H1 (cell line): ENCODE results near the gene SPOCK1. TPM values are rescaled to one million over a fixed set of nuclear protein-coding genes. Genes with fewer than 3 reads are reported as not detected.

Source experiments
- CTCF ChIA-PET: fragments of 300-600 bp; sonication (Branson Sonifier 250); formaldehyde crosslinking; loops from one replicate; lab custom pipeline; 2021; ENCODE audit not compliant: partially characterized antibody; lab: Charles Lee
- POLR2A ChIA-PET: fragments of 300-600 bp; sonication (Branson Sonifier 250); formaldehyde crosslinking; loops from one replicate; lab custom pipeline; 2021; ENCODE audit warnings: inconsistent platforms; ENCODE audit not compliant: partially characterized antibody; lab: Charles Lee
- DNase-seq, 2 experiments: peaks; one replicate each; pipeline versions ENCODE4 v3.0.0 to v3.0.0-alpha.2; 2010 to 2022; ENCODE audit warnings: low spot score in 2 of 2, low read depth in 1 of 2, mixed read lengths in 1 of 2
- FAIRE-seq: peaks from 2 replicates; lab custom pipeline; 2011; peaks lifted over from hg19 to GRCh38; lab: Jason Lieb, UNC
- H2AFZ ChIP-seq: 2 replicates; pipeline ENCODE4 v1.8.1; 2012; ENCODE audit warnings: low read length, inconsistent platforms
- H2AK5ac ChIP-seq: 2 replicates; pipeline ENCODE4 v1.6.1; 2013; ENCODE audit warnings: low read depth, low read length
- H2BK120ac ChIP-seq: replicated peaks from 2 replicates; pipeline ENCODE3; 2013; ENCODE audit warnings: low read depth, low read length, inconsistent platforms
- H2BK12ac ChIP-seq: 2 replicates; pipeline ENCODE4 v1.6.1; 2013; ENCODE audit warnings: low read depth, low read length
- H2BK15ac ChIP-seq: 2 replicates; pipeline ENCODE4 v1.6.1; 2013; ENCODE audit warnings: low read length
- H2BK20ac ChIP-seq: 2 replicates; pipeline ENCODE4 v1.6.1; 2013; ENCODE audit warnings: low read length
- H2BK5ac ChIP-seq: 2 replicates; pipeline ENCODE4 v1.6.1; 2013; ENCODE audit warnings: low read depth, low read length
- H3K14ac ChIP-seq: 2 replicates; pipeline ENCODE4 v1.6.1; 2013; ENCODE audit warnings: inconsistent platforms; ENCODE audit not compliant: insufficient read length
- H3K18ac ChIP-seq: 2 replicates; pipeline ENCODE4 v1.6.1; 2013; ENCODE audit warnings: low read length; ENCODE audit errors: extremely low read depth
- H3K23ac ChIP-seq: 2 replicates; pipeline ENCODE4 v1.6.1; 2013; ENCODE audit warnings: inconsistent platforms; ENCODE audit not compliant: insufficient read length
- H3K23me2 ChIP-seq: 2 replicates; pipeline ENCODE4 v1.6.1; 2013; ENCODE audit warnings: low read depth, low read length
- H3K27ac ChIP-seq: 2 replicates; pipeline ENCODE4 v1.6.1; 2011; ENCODE audit warnings: low read depth, low read length, inconsistent platforms
- H3K27me3 ChIP-seq, 4 experiments: replicated peaks in 1 of 4; 1 replicate in 1 of 4; 2 replicates in 3 of 4; pipeline versions ENCODE4 v1.6.1 to v1.8.1; 2011 to 2013; ENCODE audit warnings: low read length in 3 of 4, mild to moderate bottlenecking in 3 of 4, inconsistent platforms in 2 of 4, mixed read lengths in 2 of 4, moderate library complexity in 1 of 4; ENCODE audit not compliant: control insufficient read depth in 3 of 4, insufficient read depth in 3 of 4; ENCODE audit errors: extremely low read depth in 1 of 4
- H3K36me3 ChIP-seq, 4 experiments: 2 replicates each; pipeline versions ENCODE4 v1.6.1 to v1.8.1; 2011 to 2013; ENCODE audit warnings: mild to moderate bottlenecking in 4 of 4, low read length in 3 of 4, moderate library complexity in 2 of 4, control low read depth in 1 of 4, inconsistent platforms in 1 of 4; ENCODE audit not compliant: insufficient read depth in 4 of 4, control insufficient read depth in 2 of 4
- H3K4ac ChIP-seq: replicated peaks from 2 replicates; pipeline ENCODE3; 2013; ENCODE audit warnings: low read length, low read depth, mixed read lengths, inconsistent platforms; ENCODE audit not compliant: insufficient read length
- H3K4me1 ChIP-seq, 4 experiments: replicated peaks in 1 of 4; 1 replicate in 1 of 4; 2 replicates in 3 of 4; pipeline versions ENCODE4 v1.6.1 to v1.8.1; 2011 to 2013; ENCODE audit warnings: low read length in 3 of 4, inconsistent platforms in 2 of 4, mixed read lengths in 1 of 4; ENCODE audit not compliant: insufficient read depth in 4 of 4, control insufficient read depth in 3 of 4
- H3K4me2 ChIP-seq, 2 experiments: 2 replicates each; pipeline versions ENCODE4 v1.6.1 to v1.8.1; 2011 to 2013; ENCODE audit warnings: low read depth in 2 of 2, low read length in 2 of 2, control low read depth in 1 of 2, inconsistent platforms in 1 of 2, mild to moderate bottlenecking in 1 of 2; ENCODE audit not compliant: insufficient read depth in 1 of 2
- H3K4me3 ChIP-seq, 4 experiments: fragments of 200-600, 300-600 bp in 1 of 4; sonication (generic), shearing (Covaris generic), sonication (Bioruptor Twin) in 1 of 4; 2 replicates each; pipeline versions ENCODE4 v1.5.1 to v1.8.1; 2011 to 2016; ENCODE audit warnings: low read length in 4 of 4, low read depth in 3 of 4, control low read depth in 2 of 4, inconsistent platforms in 2 of 4, mild to moderate bottlenecking in 2 of 4, mixed read lengths in 1 of 4, moderate library complexity in 1 of 4; ENCODE audit not compliant: insufficient read depth in 2 of 4; ENCODE audit errors: extremely low read depth in 1 of 4
- H3K56ac ChIP-seq: replicated peaks from 2 replicates; pipeline ENCODE3; 2013; ENCODE audit warnings: low read depth, mild to moderate bottlenecking, mixed read lengths, low read length, inconsistent platforms; ENCODE audit not compliant: insufficient read length
- H3K79me1 ChIP-seq: 2 replicates; pipeline ENCODE4 v1.6.1; 2013; ENCODE audit warnings: low read depth, low read length, control low read depth
- H3K79me2 ChIP-seq, 2 experiments: 2 replicates each; pipeline versions ENCODE4 v1.6.1 to v1.8.1; 2012 to 2013; ENCODE audit warnings: low read length in 2 of 2, mild to moderate bottlenecking in 2 of 2, inconsistent platforms in 1 of 2; ENCODE audit not compliant: insufficient read depth in 2 of 2, control insufficient read depth in 1 of 2
- H3K9ac ChIP-seq, 4 experiments: replicated peaks in 1 of 4; 1 replicate in 1 of 4; 2 replicates in 3 of 4; pipeline versions ENCODE4 v1.6.1 to v1.8.1; 2011 to 2013; ENCODE audit warnings: low read depth in 3 of 4, low read length in 3 of 4, control low read depth in 2 of 4, mild to moderate bottlenecking in 2 of 4, moderate library complexity in 2 of 4, inconsistent platforms in 1 of 4; ENCODE audit errors: extremely low read depth in 1 of 4
- H3K9me3 ChIP-seq, 2 experiments: 2 replicates each; pipeline versions ENCODE4 v1.6.1 to v1.8.1; 2012 to 2013; ENCODE audit warnings: mild to moderate bottlenecking in 2 of 2, moderate library complexity in 2 of 2, control low read depth in 1 of 2, inconsistent platforms in 1 of 2, low read depth in 1 of 2, low read length in 1 of 2, mixed read lengths in 1 of 2; ENCODE audit not compliant: insufficient read depth in 2 of 2
- H4K20me1 ChIP-seq, 2 experiments: replicated peaks in 1 of 2; 2 replicates each; pipeline versions ENCODE3 to v1.8.1; 2011 to 2013; ENCODE audit warnings: inconsistent platforms in 2 of 2, low read length in 2 of 2, mild to moderate bottlenecking in 1 of 2; ENCODE audit not compliant: insufficient read depth in 2 of 2, control insufficient read depth in 1 of 2
- H4K5ac ChIP-seq: 2 replicates; pipeline ENCODE4 v1.6.1; 2013; ENCODE audit warnings: low read length, low read depth, mixed read lengths, inconsistent platforms; ENCODE audit not compliant: insufficient read length
- H4K8ac ChIP-seq: 2 replicates; pipeline ENCODE4 v1.8.0; 2013; ENCODE audit warnings: mild to moderate bottlenecking, moderate library complexity, low read length, inconsistent platforms; ENCODE audit not compliant: insufficient read depth; ENCODE audit errors: extremely low read depth
- H4K91ac ChIP-seq: replicated peaks from 2 replicates; pipeline ENCODE3; 2013; ENCODE audit warnings: low read length, mixed read lengths, inconsistent platforms; ENCODE audit not compliant: insufficient read length
- MAFK ChIP-seq: IDR thresholded peaks from 2 replicates; pipeline ENCODE4 v1.6.1; 2012; ENCODE audit warnings: low read depth, mild to moderate bottlenecking, improper control_type of control experiment, low read length
- RFX5 ChIP-seq: IDR thresholded peaks from 2 replicates; pipeline ENCODE4 v1.6.1; 2011; ENCODE audit warnings: low read depth, low read length, improper control_type of control experiment, borderline replicate concordance
- SRF ChIP-seq: IDR thresholded peaks from 2 replicates; pipeline ENCODE4 v1.6.1; 2011; ENCODE audit warnings: mild to moderate bottlenecking, low read depth, low read length, moderate library complexity
- TAF7 ChIP-seq: optimal IDR thresholded peaks from 2 replicates; pipeline ENCODE3; 2011; ENCODE audit warnings: low read depth, mild to moderate bottlenecking, inconsistent platforms, low read length, moderate library complexity, borderline replicate concordance
- WGBS, 2 experiments: shearing (Covaris generic) in 1 of 2; methylation state at CpG; one replicate each; pipeline versions ENCODE4 v1.1.6 to v1.1.7; 2013 to 2015; ENCODE audit warnings: low lambda C conversion rate in 2 of 2, mixed read lengths in 2 of 2, inconsistent platforms in 1 of 2, low coverage in 1 of 2, missing lambda C conversion rate in 1 of 2; ENCODE audit not compliant: insufficient replicate concordance in 2 of 2, insufficient coverage in 1 of 2, insufficient read length in 1 of 2; ENCODE audit errors: extremely low coverage in 1 of 2, missing lambda C conversion rate in 1 of 2; 5-methylcytosine and 5-hydroxymethylcytosine counted together
- polyA plus RNA-seq, 7 experiments: library from polyadenylated mRNA; depleted of rRNA in 3 of 7; stranded (reverse) in 5 of 7; unstranded in 2 of 7; fragments of >200 nt in 5 of 7; fragments of 200-250 nt in 2 of 7; gene quantifications; 1 replicate in 5 of 7; 2 replicates in 1 of 7; 4 replicates in 1 of 7; pipeline versions ENCODE4 v1.2.1 to v1.2.3, GENCODE V29; 2011 to 2013; ENCODE audit warnings: missing spikeins in 2 of 7, mixed read lengths in 2 of 7
- total RNA-seq: library from RNA; stranded (reverse); fragmentation: NEBNext Ultra II Directional; extraction: Animal tissue kit (Norgen Biotek cat#: 25700); gene quantifications from 2 replicates; pipeline ENCODE4 v1.2.1, GENCODE V29; 2021
- TF ChIP-seq, protein P1 (sequence below): IDR thresholded peaks from 2 replicates; pipeline ENCODE4 v1.6.1; 2011; ENCODE audit warnings: low read depth, mild to moderate bottlenecking, low read length; ENCODE audit not compliant: insufficient read depth

Gene SPOCK1
- total and polyA plus RNA-seq, 2 of the 8 experiments (the other 6 are each of a cell fraction or from before 2014, with no cell fraction given), result 6.9 to 18.1 TPM

- ChIA-PET POLR2A (no interaction called here), CTCF (interaction anchor here (0.8 to 1.3 kb wide), 2 partner anchors 164 to 180 kb away, joined by 3 to 5 read pairs; no protein-coding TSS in a partner anchor)
- H3K4ac ChIP-seq, result no peak overlapping the region
- H3K36me3 ChIP-seq, result no peaks in the 10 kb centered on the region
- DNase-seq, result no peak
- H3K4me3 ChIP-seq, result no peak overlapping the region
- H4K91ac ChIP-seq, result no peak overlapping the region
- H3K79me2 ChIP-seq, result no peaks in the 10 kb centered on the region
- WGBS, 2 experiments, result 90% methylated on average over 11 of the region's 11 CpGs; no CpG with 5 or more reads in 1 of the 2 experiments
- H3K14ac ChIP-seq, result no peak overlapping the region
- no peak overlapping the region for H3K23ac ChIP-seq
- no peak overlapping the region for H2BK5ac ChIP-seq
- peaks cover 11 to 25% (median 18%) of the 10 kb centered on the region in 4 experiments for H3K27me3 ChIP-seq
- H2BK12ac ChIP-seq, result no peak overlapping the region
- no peaks in the 10 kb centered on the region; a peak in 1 of 7 replicates for H3K4me1 ChIP-seq
- H4K5ac ChIP-seq, result no peak overlapping the region
- H4K20me1 ChIP-seq, result peaks cover 0 to 2% of the 10 kb centered on the region in 2 experiments
- no peak overlapping the region for H3K27ac ChIP-seq
- H2AK5ac ChIP-seq, result no peak overlapping the region
- H4K8ac ChIP-seq, result no peak overlapping the region
- no peak for FAIRE-seq
- TF ChIP-seq SRF (no peak), RFX5 (no peak), TAF7 (no peak), MAFK (peak; percentile 94)
- TF ChIP-seq, protein P1, sequence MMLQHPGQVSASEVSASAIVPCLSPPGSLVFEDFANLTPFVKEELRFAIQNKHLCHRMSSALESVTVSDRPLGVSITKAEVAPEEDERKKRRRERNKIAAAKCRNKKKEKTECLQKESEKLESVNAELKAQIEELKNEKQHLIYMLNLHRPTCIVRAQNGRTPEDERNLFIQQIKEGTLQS, result no peak
- TF ChIP-seq, all 59 proteins: peak for 1
- Histone ChIP-seq H3K79me1 (no peaks in the 10 kb centered on the region), H3K4me2 (no peak overlapping the region), H3K23me2 (peaks cover 5% of the 10 kb centered on the region; the same call in 1 of the 2 replicates), H3K9me3 (no peaks in the 10 kb centered on the region), H2BK20ac (no peak overlapping the region), H3K9ac (no peak overlapping the region), H3K56ac (no peak overlapping the region), H2BK120ac (no peak overlapping the region), H2AFZ (no peak overlapping the region), H2BK15ac (no peak overlapping the region), H3K18ac (no peak overlapping the region)
These were observed 1.6 kb upstream of the SPOCK1 start for GRCh38 chr5:137500615-137501225.
